GM12878 (cell line): Measurements from ENCODE around the gene MGAT4B. TPM values are rescaled to one million over a fixed set of nuclear protein-coding genes. Genes with fewer than 3 reads are reported as not detected.

Experiments used
- BCLAF1 ChIP-seq: fragments of 450-650 bp; IDR thresholded peaks from 2 replicates; pipeline ENCODE4 v1.6.1; 2017; ENCODE audit warnings: antibody characterized with exemption, mild to moderate bottlenecking, moderate library complexity
- E4F1 ChIP-seq: fragments of 450-650 bp; IDR thresholded peaks from 2 replicates; pipeline ENCODE4 v1.6.1; 2018; ENCODE audit warnings: borderline replicate concordance, mild to moderate bottlenecking; ENCODE audit not compliant: partially characterized antibody
- EGR1 ChIP-seq, 2 experiments: IDR thresholded peaks; 1 replicate in 1 of 2; 2 replicates in 1 of 2; pipeline ENCODE4 v1.6.1; 2011 to 2012; ENCODE audit warnings: low read depth in 2 of 2, low read length in 2 of 2, borderline replicate concordance in 1 of 2, mild to moderate bottlenecking in 1 of 2, moderate library complexity in 1 of 2
- ELK1 ChIP-seq: IDR thresholded peaks from 2 replicates; pipeline ENCODE4 v1.6.1; 2012; ENCODE audit warnings: low read depth, low read length, improper control_type of control experiment
- FOXM1 ChIP-seq: IDR thresholded peaks from 2 replicates; pipeline ENCODE4 v1.6.1; 2012; ENCODE audit warnings: low read depth, mild to moderate bottlenecking, inconsistent platforms, low read length, moderate library complexity
- HCFC1 ChIP-seq: fragments of 150-350 bp; IDR thresholded peaks from 2 replicates; pipeline ENCODE4 v1.6.1; 2014; ENCODE audit warnings: low read length
- HDGF ChIP-seq: fragments of 450-650 bp; IDR thresholded peaks from 2 replicates; pipeline ENCODE4 v1.6.1; 2016; ENCODE audit warnings: antibody characterized with exemption
- HSF1 ChIP-seq: fragments of 150-350 bp; IDR thresholded peaks from 2 replicates; pipeline ENCODE4 v1.6.1; 2014; ENCODE audit warnings: mild to moderate bottlenecking, low read depth, low read length
- IKZF1 ChIP-seq: fragments of 450-650 bp; conservative IDR thresholded peaks from 2 replicates; pipeline ENCODE4 v1.6.1; 2017; ENCODE audit warnings: antibody characterized with exemption, mild to moderate bottlenecking
- NFXL1 ChIP-seq: fragments of 450-650 bp; IDR thresholded peaks from 2 replicates; pipeline ENCODE4 v1.6.1; 2017; ENCODE audit warnings: antibody characterized with exemption, mild to moderate bottlenecking, borderline replicate concordance
- PBX3 ChIP-seq: IDR thresholded peaks from 2 replicates; pipeline ENCODE4 v1.6.1; 2011; ENCODE audit warnings: mild to moderate bottlenecking, low read depth, low read length, moderate library complexity; ENCODE audit not compliant: insufficient replicate concordance
- POLR2AphosphoS5 ChIP-seq: IDR thresholded peaks from 2 replicates; pipeline ENCODE4 v1.6.1; 2011; ENCODE audit warnings: mild to moderate bottlenecking, low read length, inconsistent platforms
- ZBTB40 ChIP-seq: fragments of 450-650 bp; IDR thresholded peaks from 2 replicates; pipeline ENCODE4 v1.6.1; 2016; ENCODE audit warnings: mild to moderate bottlenecking, moderate library complexity, borderline replicate concordance
- ZZZ3 ChIP-seq: IDR thresholded peaks from 2 replicates; pipeline ENCODE4 v1.6.1; 2011; ENCODE audit warnings: low read depth; ENCODE audit not compliant: control insufficient read depth, insufficient read length
- polyA plus RNA-seq, 11 experiments: library from polyadenylated mRNA; depleted of rRNA in 4 of 11; unstranded in 6 of 11; stranded (reverse) in 5 of 11; fragments of >200 nt; fragmentation: Nextera tagmentation in 4 of 11; fragmentation: Illumina TruSeq in 1 of 11; extraction: Ambion mirVana in 4 of 11; extraction: Trizol in 1 of 11; gene quantifications; 1 replicate in 1 of 11; 2 replicates in 10 of 11; pipeline versions ENCODE4 v1.2.1 to v1.2.3, GENCODE V29; 2011 to 2016; ENCODE audit warnings: inconsistent platforms in 2 of 11, missing spikeins in 2 of 11, low read depth in 1 of 11
- total RNA-seq, 4 experiments: library from RNA; depleted of rRNA in 3 of 4; stranded (reverse); fragments of >200 nt in 3 of 4; fragmentation: Illumina TruSeq in 1 of 4; extraction: Trizol in 1 of 4; gene quantifications; 2 replicates each; pipeline versions ENCODE4 v1.2.1 to v1.2.3, GENCODE V29; 2013 to 2021

The MGAT4B gene
- total and polyA plus RNA-seq, 10 of the 15 experiments (the other 5 are each of a cell fraction or from before 2014, with no cell fraction given) = 0.60 to 82.5 (median 34.4) TPM; not detected in 1

GRCh38 chr5:179820483-179821297 is 14.0 kb upstream of the MGAT4B start, which contains the start of gene SQSTM1 (continued):
- TF ChIP-seq ZBTB40 = no peak
- TF ChIP-seq NFXL1 = 0 out of 2 replicates have a peak, but pooled peaks have one; percentile 61
- peak; percentile 55; the same call in 1 of the 2 replicates for TF ChIP-seq HDGF
- TF ChIP-seq FOXM1 = no peak
- no peak for TF ChIP-seq ZZZ3
- peak; percentile 47 for TF ChIP-seq HCFC1
- TF ChIP-seq PBX3 = no peak
- TF ChIP-seq HSF1 = no peak
- no peak for TF ChIP-seq E4F1
- peak; percentile 76 for TF ChIP-seq IKZF1
- TF ChIP-seq EGR1 (IDR thresholded peaks at IDR 0.05; ENCODE audit: borderline replicate concordance in 1 of 2, low read depth in 2 of 2, low read length in 2 of 2) = peak in 1 of 2 experiments; percentile 90; a peak in 2 of 3 replicates
- TF ChIP-seq BCLAF1 = peak; percentile 65; the same call in 1 of the 2 replicates
- TF ChIP-seq POLR2AphosphoS5 = peak; percentile 99
- TF ChIP-seq ELK1 = no peak; the same call in 1 of the 2 replicates
